Measurements from ENCODE around the gene PALM3. TPM values are rescaled to one million over a fixed set of nuclear protein-coding genes. Genes with fewer than 3 reads are reported as not detected.

PALM3 gene
- total and polyA plus RNA-seq, 2 donors (not counting 1 experiment from before 2014, with no cell fraction given): 0.02 to 1.3 TPM

- peak overlapping the region; percentile 47 for H3K27ac ChIP-seq (ENCODE audit: insufficient read depth, low read length)
- no peaks in the 10 kb centered on the region for H3K79me2 ChIP-seq (ENCODE audit: control insufficient read depth, insufficient read depth, low read length)
- peak; percentile 78 to 83 for DNase-seq (ENCODE audit: low read depth in 2 of 2)
- peak overlapping the region; percentile 68 to 85 (median 78) for H3K4me3 ChIP-seq (replicated peaks in 1 of 4; ENCODE audit: control extremely low read depth in 1 of 4, insufficient read depth in 1 of 4, low read depth in 3 of 4, low read length in 4 of 4)
- peak overlapping the region; percentile 86 for H3K4me2 ChIP-seq (ENCODE audit: extremely low read depth, insufficient read depth, low read length)
- peaks cover 7% of the 10 kb centered on the region for H3K4me1 ChIP-seq (ENCODE audit: control insufficient read depth, extremely low read depth, insufficient read depth, low read length)
- no peaks in the 10 kb centered on the region for H3K36me3 ChIP-seq (ENCODE audit: control insufficient read depth, insufficient read depth, low read length)
- H2AFZ ChIP-seq (ENCODE audit: low read length): peak overlapping the region; percentile 50
- H4K20me1 ChIP-seq (ENCODE audit: control insufficient read depth, extremely low read depth, insufficient read depth, low read length): no peaks in the 10 kb centered on the region
- no peaks in the 10 kb centered on the region for H3K27me3 ChIP-seq (ENCODE audit: control insufficient read depth, insufficient read depth, low read length)
- no peaks in the 10 kb centered on the region for H3K9me3 ChIP-seq (ENCODE audit: control insufficient read depth, insufficient read depth, low read depth, low read length)
- TF ChIP-seq EZH2 (IDR thresholded peaks at IDR 0.05; ENCODE audit: low read length, missing control alignments) (no peak), CTCF (conservative IDR thresholded peaks at IDR 0.05 in 1 of 2, IDR thresholded peaks at IDR 0.05 in 1 of 2; ENCODE audit: low read depth in 1 of 2, low read length in 2 of 2) (peak in 1 of 2 donors; percentile 13)
- peak overlapping the region; percentile 36 for H3K9ac ChIP-seq (ENCODE audit: insufficient read depth, low read length)
Measured at GRCh38 chr19:14073261-14073924, 11.5 kb upstream of the PALM3 start.

- H3K36me3 ChIP-seq (ENCODE audit: control insufficient read depth, insufficient read depth, low read length): no peaks in the 10 kb centered on the region
- no peaks in the 10 kb centered on the region for H4K20me1 ChIP-seq (ENCODE audit: control insufficient read depth, extremely low read depth, insufficient read depth, low read length)
- H3K4me2 ChIP-seq (ENCODE audit: extremely low read depth, insufficient read depth, low read length): peak within 1 kb of the TSS; percentile 86
- H3K9me3 ChIP-seq (ENCODE audit: control insufficient read depth, insufficient read depth, low read depth, low read length): no peaks in the 10 kb centered on the region
- TF ChIP-seq CTCF (conservative IDR thresholded peaks at IDR 0.05 in 1 of 2, IDR thresholded peaks at IDR 0.05 in 1 of 2; ENCODE audit: low read depth in 1 of 2, low read length in 2 of 2) (no peak), EZH2 (IDR thresholded peaks at IDR 0.05; ENCODE audit: low read length, missing control alignments) (no peak)
- peak within 1 kb of the TSS; percentile 50 for H2AFZ ChIP-seq (ENCODE audit: low read length)
- peak within 1 kb of the TSS; percentile 68 to 85 (median 78) for H3K4me3 ChIP-seq (replicated peaks in 1 of 4; ENCODE audit: control extremely low read depth in 1 of 4, insufficient read depth in 1 of 4, low read depth in 3 of 4, low read length in 4 of 4)
- peak; percentile 34 to 53 for DNase-seq (ENCODE audit: low read depth in 2 of 2)
- H3K27ac ChIP-seq (ENCODE audit: insufficient read depth, low read length): no peak within 1 kb of the TSS
- H3K4me1 ChIP-seq (ENCODE audit: control insufficient read depth, extremely low read depth, insufficient read depth, low read length): peaks cover 7% of the 10 kb centered on the region
- no peaks in the 10 kb centered on the region for H3K27me3 ChIP-seq (ENCODE audit: control insufficient read depth, insufficient read depth, low read length)
- H3K9ac ChIP-seq (ENCODE audit: insufficient read depth, low read length): peak within 1 kb of the TSS; percentile 36
- H3K79me2 ChIP-seq (ENCODE audit: control insufficient read depth, insufficient read depth, low read length): no peaks in the 10 kb centered on the region
Measured at GRCh38 chr19:14072535-14073260, 10.8 kb upstream of the PALM3 start, which contains the start of gene MISP3. MISP3 (plus strand) TSS chr19:14072786; CDS start chr19:14073310, 524 bp downstream.

GRCh38 chr19:14070268-14071050, 8.6 kb upstream of the PALM3 start:
- H3K4me2 ChIP-seq (ENCODE audit: extremely low read depth, insufficient read depth, low read length): no peak overlapping the region
- peaks cover 7% of the 10 kb centered on the region for H3K4me1 ChIP-seq (ENCODE audit: control insufficient read depth, extremely low read depth, insufficient read depth, low read length)
- no peaks in the 10 kb centered on the region for H3K27me3 ChIP-seq (ENCODE audit: control insufficient read depth, insufficient read depth, low read length)
- no peaks in the 10 kb centered on the region for H3K9me3 ChIP-seq (ENCODE audit: control insufficient read depth, insufficient read depth, low read depth, low read length)
- H3K9ac ChIP-seq (ENCODE audit: insufficient read depth, low read length): no peak overlapping the region
- H3K4me3 ChIP-seq (replicated peaks in 1 of 4; ENCODE audit: control extremely low read depth in 1 of 4, insufficient read depth in 1 of 4, low read depth in 3 of 4, low read length in 4 of 4): no peak overlapping the region
- H4K20me1 ChIP-seq (ENCODE audit: control insufficient read depth, extremely low read depth, insufficient read depth, low read length): no peaks in the 10 kb centered on the region
- H3K79me2 ChIP-seq (ENCODE audit: control insufficient read depth, insufficient read depth, low read length): no peaks in the 10 kb centered on the region
- no peak for DNase-seq (ENCODE audit: low read depth in 2 of 2)
- no peak for TF ChIP-seq CTCF (conservative IDR thresholded peaks at IDR 0.05 in 1 of 2, IDR thresholded peaks at IDR 0.05 in 1 of 2; ENCODE audit: low read depth in 1 of 2, low read length in 2 of 2)
- TF ChIP-seq EZH2 (IDR thresholded peaks at IDR 0.05; ENCODE audit: low read length, missing control alignments): no peak
- H3K27ac ChIP-seq (ENCODE audit: insufficient read depth, low read length): no peak overlapping the region
- H2AFZ ChIP-seq (ENCODE audit: low read length): no peak overlapping the region
- H3K36me3 ChIP-seq (ENCODE audit: control insufficient read depth, insufficient read depth, low read length): no peaks in the 10 kb centered on the region
